ENCODE results near the gene TPSG1. TPM values are rescaled to one million over a fixed set of nuclear protein-coding genes. Genes with fewer than 3 reads are reported as not detected.
"Not testable (repeated sequence)": the region's sequence is repeated elsewhere in the genome, so short reads cannot be mapped to it uniquely, and the experiment has no call there.

The TPSG1 gene
- total and polyA plus RNA-seq, 10 donors: 0.46 TPM; not detected in 9

DNA sequence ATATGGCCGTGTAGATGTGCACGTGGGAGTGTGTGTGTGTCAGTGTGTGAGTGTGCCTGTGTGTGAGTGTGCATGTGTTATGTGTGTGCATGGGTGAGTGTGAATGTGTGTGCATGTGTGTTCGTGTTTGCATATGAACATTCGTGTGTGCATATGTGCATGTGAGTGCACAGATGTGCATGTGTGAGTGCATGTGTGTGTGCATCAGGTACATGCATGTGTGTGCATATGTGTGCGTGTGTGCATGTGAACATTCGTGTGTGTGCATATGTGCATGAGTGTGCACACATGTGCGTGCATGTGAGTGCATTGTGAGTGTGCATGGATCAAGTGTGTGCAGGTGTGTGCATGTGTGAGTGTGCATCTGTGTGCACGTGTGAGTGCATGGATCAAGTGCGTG is 12.9 kb upstream of the TPSG1 start:
- H3K27me3 ChIP-seq (replicated peaks in 1 of 7): peaks cover 0 to 4% (median 0%) of the 10 kb centered on the region in 7 donors
- intact Hi-C loops (cut with DNase I; ENCODE audit: low total_unique reads): no loop called here
- H3K27ac ChIP-seq: no peak overlapping the region
- no peaks in the 10 kb centered on the region for H3K4me1 ChIP-seq
- 84 to 90% (median 86%) methylated on average over 9 of the region's 9 CpGs for WGBS, 5 donors
- TF ChIP-seq, protein P1, sequence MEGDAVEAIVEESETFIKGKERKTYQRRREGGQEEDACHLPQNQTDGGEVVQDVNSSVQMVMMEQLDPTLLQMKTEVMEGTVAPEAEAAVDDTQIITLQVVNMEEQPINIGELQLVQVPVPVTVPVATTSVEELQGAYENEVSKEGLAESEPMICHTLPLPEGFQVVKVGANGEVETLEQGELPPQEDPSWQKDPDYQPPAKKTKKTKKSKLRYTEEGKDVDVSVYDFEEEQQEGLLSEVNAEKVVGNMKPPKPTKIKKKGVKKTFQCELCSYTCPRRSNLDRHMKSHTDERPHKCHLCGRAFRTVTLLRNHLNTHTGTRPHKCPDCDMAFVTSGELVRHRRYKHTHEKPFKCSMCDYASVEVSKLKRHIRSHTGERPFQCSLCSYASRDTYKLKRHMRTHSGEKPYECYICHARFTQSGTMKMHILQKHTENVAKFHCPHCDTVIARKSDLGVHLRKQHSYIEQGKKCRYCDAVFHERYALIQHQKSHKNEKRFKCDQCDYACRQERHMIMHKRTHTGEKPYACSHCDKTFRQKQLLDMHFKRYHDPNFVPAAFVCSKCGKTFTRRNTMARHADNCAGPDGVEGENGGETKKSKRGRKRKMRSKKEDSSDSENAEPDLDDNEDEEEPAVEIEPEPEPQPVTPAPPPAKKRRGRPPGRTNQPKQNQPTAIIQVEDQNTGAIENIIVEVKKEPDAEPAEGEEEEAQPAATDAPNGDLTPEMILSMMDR (IDR thresholded peaks at IDR 0.05 in 8 of 11, conservative IDR thresholded peaks at IDR 0.05 in 3 of 11): no peak
- TF ChIP-seq POLR2A (IDR thresholded peaks at IDR 0.05) (no peak), POLR2AphosphoS5 (IDR thresholded peaks at IDR 0.05) (no peak)
- no peaks in the 10 kb centered on the region for H3K9me3 ChIP-seq
- no peak overlapping the region for H3K4me3 ChIP-seq
- H3K36me3 ChIP-seq: no peaks in the 10 kb centered on the region
- peak; percentile 48 for DNase-seq

DNA sequence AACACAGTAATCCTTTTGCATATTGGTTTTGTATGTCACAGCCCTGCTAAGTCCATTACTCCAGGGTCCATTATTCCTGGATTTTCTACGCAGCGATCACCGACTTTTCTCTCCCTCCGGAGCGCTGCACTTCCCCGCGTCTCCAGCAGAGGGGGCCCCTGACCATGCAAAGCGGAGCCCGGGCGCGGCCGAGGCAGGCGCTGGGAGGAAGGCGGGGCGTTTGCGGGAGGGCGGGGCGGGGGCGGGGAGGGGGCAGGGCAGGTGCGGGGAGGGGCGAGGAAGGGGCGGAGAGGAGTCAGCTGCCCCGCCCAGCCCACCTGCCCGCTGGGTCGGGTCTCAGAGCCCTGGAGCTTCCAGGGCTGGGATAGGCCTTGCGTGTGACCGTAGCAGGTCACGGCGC is 11.6 kb upstream of the TPSG1 start:
- H3K4me3 ChIP-seq; H3K27me3 ChIP-seq (replicated peaks in 1 of 7); intact Hi-C loops (cut with DNase I; ENCODE audit: low total_unique reads); H3K4me1 ChIP-seq; H3K36me3 ChIP-seq; H3K27ac ChIP-seq; DNase-seq; H3K9me3 ChIP-seq: not testable (repeated sequence)
- WGBS, 5 donors: no CpG with 5 or more reads among the region's 29 CpGs

DNA sequence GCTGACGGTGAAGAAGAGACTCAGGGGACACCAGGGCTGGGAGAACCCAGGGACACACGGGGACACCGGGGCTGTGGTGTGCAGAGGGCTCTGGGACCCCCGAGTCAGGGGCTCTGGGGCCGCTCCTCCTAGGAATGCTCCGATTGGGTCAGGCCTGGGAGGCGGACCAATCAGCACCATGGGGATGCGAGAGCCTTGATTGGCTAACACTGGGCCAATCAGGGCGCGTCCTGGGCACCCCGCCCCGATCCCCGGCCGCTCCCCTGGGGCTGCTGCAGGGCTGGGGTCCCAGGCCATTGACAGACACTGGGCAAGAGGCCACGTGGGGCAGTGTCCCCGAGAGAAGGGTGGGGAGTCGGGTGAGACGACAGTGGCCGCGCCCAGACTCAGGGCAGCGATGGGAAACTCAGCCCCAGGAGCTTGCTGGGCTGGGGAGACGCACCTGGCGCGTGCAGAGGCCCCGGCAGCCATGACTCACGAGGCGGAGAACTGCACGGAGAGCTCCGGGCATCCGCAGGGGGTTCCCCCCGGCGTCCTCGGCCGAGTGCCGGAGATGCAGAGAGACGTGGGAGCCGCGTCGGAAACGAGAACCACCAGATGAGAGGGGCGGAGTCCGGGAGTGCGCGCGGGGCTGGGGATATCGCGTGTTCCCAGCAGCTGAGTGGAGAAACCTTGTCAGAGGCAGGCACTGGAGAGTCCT is 7.1 kb upstream of the TPSG1 start:
- H3K36me3 ChIP-seq; H3K4me1 ChIP-seq; H3K4me3 ChIP-seq; H3K27ac ChIP-seq; DNase-seq; H3K9me3 ChIP-seq; H3K27me3 ChIP-seq (replicated peaks in 1 of 7); intact Hi-C loops (cut with DNase I; ENCODE audit: low total_unique reads): not testable (repeated sequence)
- WGBS, 5 donors: no CpG with 5 or more reads among the region's 47 CpGs

DNA sequence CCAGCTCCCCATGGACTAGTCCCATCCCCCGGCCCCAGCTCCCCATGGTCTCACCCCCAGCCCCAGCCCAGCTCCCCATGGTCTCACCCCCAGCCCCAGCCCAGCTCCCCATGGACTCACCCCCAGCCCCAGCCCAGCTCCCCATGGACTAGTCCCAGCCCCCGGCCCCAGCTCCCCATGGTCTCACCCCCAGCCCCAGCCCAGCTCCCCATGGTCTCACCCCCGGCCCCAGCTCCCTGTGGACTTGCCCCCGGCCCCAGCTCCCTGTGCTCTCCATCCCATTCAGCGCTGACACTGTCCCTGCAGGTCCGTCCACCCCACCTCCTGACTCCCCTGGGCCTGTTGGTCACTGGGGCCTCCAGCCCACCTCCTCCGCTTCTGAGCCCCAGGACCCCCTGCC is 6.2 kb upstream of the TPSG1 start:
- H3K4me1 ChIP-seq; H3K4me3 ChIP-seq; H3K9me3 ChIP-seq; H3K27ac ChIP-seq; H3K27me3 ChIP-seq (replicated peaks in 1 of 7); H3K36me3 ChIP-seq; intact Hi-C loops (cut with DNase I; ENCODE audit: low total_unique reads): not testable (repeated sequence)
- 77 to 100% (median 93%) methylated on average over 1 to 7 of the region's 7 CpGs for WGBS, 5 donors
- peak; percentile 51 for DNase-seq

DNA sequence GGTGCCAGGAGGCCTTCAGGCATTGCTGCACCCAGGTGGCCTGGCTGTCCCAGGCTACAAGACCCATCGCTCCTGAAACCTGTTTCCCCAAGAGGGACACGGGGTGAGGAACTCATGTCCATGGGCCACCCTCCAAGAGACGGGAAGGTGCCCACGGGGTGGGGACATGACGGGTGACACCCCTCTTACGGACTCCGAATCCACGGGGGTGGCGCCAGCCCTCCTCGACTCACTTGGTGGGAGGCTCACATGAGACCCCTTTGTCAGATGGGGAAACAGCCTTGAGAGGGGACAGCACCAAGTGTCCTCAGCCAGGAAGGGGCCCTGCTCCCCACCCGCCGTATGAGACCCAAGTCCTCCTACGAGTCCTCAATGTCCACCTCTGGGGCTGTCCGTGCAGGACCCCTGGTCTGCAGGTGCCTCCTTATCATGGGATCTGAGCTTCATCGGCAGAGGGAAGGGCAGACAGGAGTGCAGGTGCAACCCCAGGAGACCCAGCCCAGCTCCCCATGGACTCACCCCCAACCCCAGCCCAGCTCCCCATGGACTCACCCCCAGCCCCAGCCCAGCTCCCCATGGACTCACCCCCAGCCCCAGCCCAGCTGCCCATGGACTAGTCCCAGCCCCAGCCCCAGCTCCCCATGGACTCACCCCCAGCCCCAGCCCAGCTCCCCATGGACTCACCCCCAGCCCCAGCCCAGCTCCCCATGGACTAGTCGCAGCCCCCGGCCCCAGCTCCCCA is 5.6 kb upstream of the TPSG1 start:
- H3K4me1 ChIP-seq; H3K9me3 ChIP-seq; intact Hi-C loops (cut with DNase I; ENCODE audit: low total_unique reads); H3K27me3 ChIP-seq (replicated peaks in 1 of 7); H3K4me3 ChIP-seq; H3K36me3 ChIP-seq; H3K27ac ChIP-seq: not testable (repeated sequence)
- DNase-seq: peak; percentile 46
- 79 to 88% (median 79%) methylated on average over 2 to 17 of the region's 17 CpGs for WGBS, 5 donors

DNA sequence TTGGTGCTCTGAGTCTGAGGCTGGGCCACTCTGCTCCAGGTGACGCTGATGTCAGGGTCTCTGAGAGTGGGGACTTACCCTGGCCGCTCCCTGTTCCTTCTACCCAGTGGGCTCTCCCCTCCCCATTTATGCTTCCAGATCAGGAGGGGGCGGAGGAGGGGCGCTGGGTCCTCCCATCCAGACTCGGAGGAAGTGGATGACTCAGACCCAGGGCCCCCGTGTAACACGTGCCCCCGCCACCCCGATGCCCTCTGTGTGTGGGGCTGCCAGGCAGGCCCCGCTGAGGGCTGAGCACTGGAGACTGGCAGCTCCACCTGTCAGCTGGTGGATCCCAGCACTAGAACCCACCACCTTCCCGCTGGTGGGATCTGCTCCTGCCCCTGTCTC is 5.0 kb upstream of the TPSG1 start, which contains the start of gene TPSB2:
TPSB2 (minus strand) TSS at position 101 of the 387 bp plus-strand sequence. CDS start 233 bp downstream, outside the sequence.
- DNase-seq; H3K9me3 ChIP-seq; H3K36me3 ChIP-seq; H3K4me3 ChIP-seq; intact Hi-C loops (cut with DNase I; ENCODE audit: low total_unique reads); H3K4me1 ChIP-seq; H3K27ac ChIP-seq: not testable (repeated sequence)
- peaks cover 0 to 12% (median 0%) of the 10 kb centered on the region in 7 donors for H3K27me3 ChIP-seq (replicated peaks in 1 of 7)
- WGBS, 5 donors: 58 to 80% (median 80%) methylated on average over 1 to 6 of the region's 11 CpGs; no CpG with 5 or more reads in 2 of the 5 donors

DNA sequence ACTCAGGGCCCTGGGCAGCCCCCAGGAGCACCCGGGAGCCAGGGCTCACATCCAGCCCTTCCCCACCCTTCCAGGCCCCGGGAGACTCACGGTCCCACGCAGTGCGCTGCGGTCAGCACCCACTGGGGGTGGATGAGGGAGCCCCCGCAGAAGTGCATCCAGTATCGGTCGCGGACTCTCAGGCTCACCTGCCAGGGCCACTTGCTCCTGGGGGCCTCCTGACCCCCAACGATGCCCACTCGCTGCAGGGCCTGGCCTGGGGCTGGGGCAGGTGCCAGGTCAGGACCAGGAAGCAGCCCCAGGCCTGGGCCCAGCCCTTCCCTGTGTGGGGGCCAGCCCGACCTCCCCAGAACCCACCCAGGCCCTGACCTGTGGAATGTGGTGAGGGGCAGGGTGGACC is 4.4 kb upstream of the TPSG1 start:
- WGBS, 5 donors: 86 to 93% (median 91%) methylated on average over 6 to 12 of the region's 13 CpGs; no CpG with 5 or more reads in 2 of the 5 donors
- H3K9me3 ChIP-seq; H3K4me3 ChIP-seq; H3K4me1 ChIP-seq; H3K36me3 ChIP-seq; intact Hi-C loops (cut with DNase I; ENCODE audit: low total_unique reads); H3K27ac ChIP-seq: not testable (repeated sequence)
- peaks cover 0 to 15% (median 0%) of the 10 kb centered on the region in 7 donors for H3K27me3 ChIP-seq (replicated peaks in 1 of 7)
- DNase-seq: peak; percentile 25

DNA sequence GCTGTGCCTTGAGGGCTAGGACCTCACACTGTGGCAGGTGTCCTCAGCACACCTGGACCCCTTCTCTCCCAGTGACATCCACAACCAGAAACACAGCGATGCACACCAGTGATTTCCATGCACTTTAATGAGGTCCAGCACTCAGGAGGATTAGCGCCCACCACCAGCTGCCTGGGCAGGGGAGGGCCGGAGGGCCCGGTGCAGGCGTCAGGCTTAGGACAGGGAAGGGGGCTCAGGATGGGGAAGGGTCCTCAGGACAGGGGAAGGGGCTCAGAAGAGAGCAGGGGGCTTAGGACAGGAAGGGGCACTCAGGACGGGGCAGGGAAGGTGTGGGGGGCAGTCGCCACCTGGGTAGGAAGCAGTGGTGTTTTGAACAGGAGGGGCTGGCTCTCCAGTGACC is 3.2 kb upstream of the TPSG1 start:
- intact Hi-C loops (cut with DNase I; ENCODE audit: low total_unique reads); H3K4me3 ChIP-seq; H3K27ac ChIP-seq; H3K4me1 ChIP-seq; H3K36me3 ChIP-seq; H3K9me3 ChIP-seq: not testable (repeated sequence)
- peaks cover 0 to 17% (median 0%) of the 10 kb centered on the region in 7 donors for H3K27me3 ChIP-seq (replicated peaks in 1 of 7)
- peak; percentile 63 for DNase-seq
- WGBS, 5 donors: 72 to 80% (median 76%) methylated on average over 5 to 7 of the region's 7 CpGs

DNA sequence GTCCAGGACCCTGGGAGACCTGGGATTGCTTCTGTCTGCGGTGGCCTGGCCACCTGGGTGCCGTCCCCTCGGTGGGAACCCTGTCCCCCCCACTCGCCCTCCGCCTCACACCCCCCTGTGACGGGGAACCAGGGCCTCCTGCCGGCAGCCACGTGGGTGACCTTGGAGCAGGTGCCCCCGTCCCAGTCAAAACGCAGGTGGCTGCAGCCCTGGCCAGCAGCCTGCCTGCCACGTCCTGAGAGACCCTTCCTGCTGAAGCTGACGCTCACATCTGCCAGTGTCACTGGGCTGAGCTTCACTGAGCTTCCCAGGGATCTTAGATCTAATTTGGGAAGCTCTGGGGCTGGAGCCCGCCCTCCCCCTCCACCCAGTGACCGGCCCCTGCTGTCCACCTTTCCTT is 1.6 kb upstream of the TPSG1 start:
- H3K36me3 ChIP-seq; H3K4me1 ChIP-seq; DNase-seq; H3K4me3 ChIP-seq; intact Hi-C loops (cut with DNase I; ENCODE audit: low total_unique reads); H3K27ac ChIP-seq; H3K9me3 ChIP-seq: not testable (repeated sequence)
- WGBS, 5 donors: 25 to 65% (median 58%) methylated on average over 2 to 14 of the region's 14 CpGs
- H3K27me3 ChIP-seq (replicated peaks in 1 of 7): peaks cover 0 to 24% (median 0%) of the 10 kb centered on the region in 7 donors
